IMR-90 (cell line): ENCODE results near the gene MYADML2. TPM values are rescaled to one million over a fixed set of nuclear protein-coding genes. Genes with fewer than 3 reads are reported as not detected.

Experiments used
- ATAC-seq: fragments of 200-7000 bp; cut with Tn5 transposase; 2 replicates; pipeline ENCODE4 v1.9.1; 2020; ENCODE audit warnings: low read depth, mild to moderate bottlenecking, moderate library complexity
- BruUV-seq: library from RNA; stranded (reverse); fragments of 400-500 nt; replicated peaks from 2 replicates; lab custom pipeline; 2021; lab: Mats Ljungman, UMichigan
- CTCF ChIA-PET: fragments of 300-600 bp; formaldehyde crosslinking; extraction: SDS; loops from one replicate; lab custom pipeline; 2021; ENCODE audit warnings: antibody characterized with exemption; lab: Yijun Ruan, JAX
- POLR2A ChIA-PET: fragments of 300-600 bp; sonication (Branson Sonifier 250); formaldehyde crosslinking; loops from one replicate; lab custom pipeline; 2022; ENCODE audit warnings: antibody characterized with exemption; ENCODE audit not compliant: unreplicated experiment; lab: Charles Lee
- DNase-seq: peaks from one replicate; pipeline ENCODE4 v3.0.0; 2013
- H2AFZ ChIP-seq: replicated peaks from 2 replicates; pipeline ENCODE3; 2013; ENCODE audit warnings: low read length, mild to moderate bottlenecking; ENCODE audit not compliant: poor library complexity
- H2AK5ac ChIP-seq: 2 replicates; pipeline ENCODE4 v1.6.1; 2013; ENCODE audit warnings: low read depth, low read length, inconsistent platforms
- H2AK9ac ChIP-seq: replicated peaks from 2 replicates; pipeline ENCODE3; 2013; ENCODE audit warnings: mild to moderate bottlenecking, low read depth, low read length, moderate library complexity; ENCODE audit not compliant: poor library complexity
- H2BK120ac ChIP-seq: 2 replicates; pipeline ENCODE4 v1.6.1; 2013; ENCODE audit warnings: low read depth, low read length, inconsistent platforms
- H2BK15ac ChIP-seq: 3 replicates; pipeline ENCODE4 v1.6.1; 2013; ENCODE audit warnings: low read depth, low read length, inconsistent platforms
- H2BK20ac ChIP-seq: 2 replicates; pipeline ENCODE4 v1.6.1; 2013; ENCODE audit warnings: low read depth, mild to moderate bottlenecking, inconsistent platforms, low read length, moderate library complexity
- H2BK5ac ChIP-seq: 2 replicates; pipeline ENCODE4 v1.6.1; 2013; ENCODE audit warnings: mild to moderate bottlenecking, low read depth, low read length, inconsistent platforms; ENCODE audit not compliant: poor library complexity, severe bottlenecking
- H3K14ac ChIP-seq: replicated peaks from 2 replicates; pipeline ENCODE4 v1.6.1; 2013; ENCODE audit warnings: low read depth, low read length, inconsistent platforms
- H3K18ac ChIP-seq: 2 replicates; pipeline ENCODE4 v1.6.1; 2013; ENCODE audit warnings: low read depth, low read length, control low read depth
- H3K23ac ChIP-seq: 2 replicates; pipeline ENCODE4 v1.6.1; 2013; ENCODE audit warnings: low read depth, low read length, inconsistent platforms
- H3K27ac ChIP-seq: 2 replicates; pipeline ENCODE4 v1.5.1; 2013; ENCODE audit warnings: mild to moderate bottlenecking, control low read depth, low read length; ENCODE audit not compliant: insufficient read depth
- H3K27me3 ChIP-seq: 2 replicates; pipeline ENCODE4 v1.6.1; 2013; ENCODE audit warnings: low read length; ENCODE audit not compliant: control insufficient read depth, insufficient read depth
- H3K36me3 ChIP-seq: 2 replicates; pipeline ENCODE4 v1.6.1; 2013; ENCODE audit warnings: low read length, mixed read lengths; ENCODE audit not compliant: control insufficient read depth, insufficient read depth
- H3K4ac ChIP-seq: 2 replicates; pipeline ENCODE4 v1.6.1; 2013; ENCODE audit warnings: low read depth, low read length, inconsistent platforms
- H3K4me1 ChIP-seq: 2 replicates; pipeline ENCODE4 v1.6.1; 2013; ENCODE audit warnings: low read length, mixed read lengths; ENCODE audit not compliant: control insufficient read depth, insufficient read depth
- H3K4me2 ChIP-seq: 2 replicates; pipeline ENCODE4 v1.6.1; 2013; ENCODE audit warnings: low read depth, mild to moderate bottlenecking, control low read depth, low read length, moderate library complexity
- H3K4me3 ChIP-seq: 2 replicates; pipeline ENCODE4 v1.5.1; 2013; ENCODE audit warnings: low read depth, mild to moderate bottlenecking, control low read depth, low read length, moderate library complexity; ENCODE audit not compliant: insufficient read depth
- H3K56ac ChIP-seq: 2 replicates; pipeline ENCODE4 v1.6.1; 2013; ENCODE audit warnings: low read length, inconsistent platforms; ENCODE audit not compliant: insufficient read depth; ENCODE audit errors: extremely low read depth
- H3K79me1 ChIP-seq, 2 experiments: 2 replicates each; pipeline ENCODE4 v1.6.1; 2013; ENCODE audit warnings: low read length in 2 of 2, inconsistent platforms in 1 of 2, low read depth in 1 of 2
- H3K9ac ChIP-seq: 2 replicates; pipeline ENCODE4 v1.6.1; 2013; ENCODE audit warnings: low read depth, low read length, control low read depth
- H3K9me1 ChIP-seq: 2 replicates; pipeline ENCODE4 v1.6.1; 2013; ENCODE audit warnings: low read length, inconsistent platforms; ENCODE audit not compliant: insufficient read depth
- H3K9me3 ChIP-seq: 2 replicates; pipeline ENCODE4 v1.6.1; 2013; ENCODE audit warnings: low read length; ENCODE audit not compliant: control insufficient read depth, insufficient read depth
- H4K20me1 ChIP-seq: 2 replicates; pipeline ENCODE4 v1.6.1; 2013; ENCODE audit warnings: low read length, inconsistent platforms; ENCODE audit not compliant: insufficient read depth
- H4K5ac ChIP-seq: 2 replicates; pipeline ENCODE4 v1.6.1; 2013; ENCODE audit warnings: mild to moderate bottlenecking, low read depth, low read length, control low read depth
- H4K8ac ChIP-seq, 2 experiments: 2 replicates each; pipeline ENCODE4 v1.6.1; 2013; ENCODE audit warnings: low read depth in 2 of 2, low read length in 2 of 2, control low read depth in 1 of 2, inconsistent platforms in 1 of 2
- H4K91ac ChIP-seq: 2 replicates; pipeline ENCODE4 v1.6.1; 2013; ENCODE audit warnings: low read depth, low read length, inconsistent platforms; ENCODE audit not compliant: insufficient read depth
- BHLHE40 ChIP-seq: fragments of 150-350 bp; IDR thresholded peaks from 2 replicates; pipeline ENCODE4 v1.6.1; 2016; ENCODE audit warnings: mild to moderate bottlenecking, low read depth, low read length
- CEBPB ChIP-seq: IDR thresholded peaks from 2 replicates; pipeline ENCODE4 v1.6.1; 2012; ENCODE audit warnings: low read depth, low read length, improper control_type of control experiment
- ELK1 ChIP-seq: fragments of 150-350 bp; IDR thresholded peaks from 2 replicates; pipeline ENCODE4 v1.6.1; 2016; ENCODE audit warnings: low read depth, mild to moderate bottlenecking, low read length, moderate library complexity, borderline replicate concordance
- FOS ChIP-seq: fragments of 150-350 bp; IDR thresholded peaks from 2 replicates; pipeline ENCODE4 v1.6.1; 2016; ENCODE audit warnings: low read depth, low read length
- MAFK ChIP-seq: IDR thresholded peaks from 2 replicates; pipeline ENCODE4 v1.6.1; 2012; ENCODE audit warnings: low read depth, low read length, improper control_type of control experiment
- MAZ ChIP-seq: IDR thresholded peaks from 2 replicates; pipeline ENCODE4 v1.6.1; 2012; ENCODE audit warnings: low read depth, mild to moderate bottlenecking, low read length, improper control_type of control experiment, moderate library complexity, borderline replicate concordance
- MXI1 ChIP-seq: IDR thresholded peaks from 2 replicates; pipeline ENCODE4 v1.6.1; 2012; ENCODE audit warnings: low read depth, mild to moderate bottlenecking, low read length, moderate library complexity, borderline replicate concordance
- NFE2L2 ChIP-seq: fragments of 150-350 bp; IDR thresholded peaks from 2 replicates; pipeline ENCODE4 v1.6.1; 2016; ENCODE audit warnings: low read depth, mild to moderate bottlenecking, low read length
- POLR2A ChIP-seq: IDR thresholded peaks from 2 replicates; pipeline ENCODE4 v1.6.1; 2012; ENCODE audit warnings: mild to moderate bottlenecking, low read depth, low read length
- RFX5 ChIP-seq: IDR thresholded peaks from 2 replicates; pipeline ENCODE4 v1.8.0; 2012; ENCODE audit warnings: low read depth, mild to moderate bottlenecking, low read length, moderate library complexity
- SMC3 ChIP-seq: fragments of 150-350 bp; IDR thresholded peaks from 2 replicates; pipeline ENCODE4 v1.6.1; 2016; ENCODE audit warnings: low read depth, mild to moderate bottlenecking, antibody characterized with exemption, low read length, moderate library complexity
- USF2 ChIP-seq: fragments of 150-350 bp; IDR thresholded peaks from 2 replicates; pipeline ENCODE4 v1.6.1; 2017; ENCODE audit warnings: mild to moderate bottlenecking, antibody characterized with exemption, low read length, low read depth
- WGBS, 2 experiments: methylation state at CpG; one replicate each; pipeline versions ENCODE4 v1.1.5 to v1.1.7; 2013; ENCODE audit warnings: missing lambda C conversion rate in 2 of 2; ENCODE audit not compliant: insufficient read length in 1 of 2; ENCODE audit errors: extremely low coverage in 2 of 2; 5-methylcytosine and 5-hydroxymethylcytosine counted together
- dilution Hi-C: fragments of 300-500 bp; cut with HindIII; formaldehyde crosslinking; loops from one replicate; pipeline ENCODE4 v1.14.3; 2018; ENCODE audit warnings: low sequenced_read_pairs; ENCODE audit not compliant: unreplicated experiment
- in situ Hi-C: fragments of 300-500 bp; cut with MboI; formaldehyde crosslinking; loops from 3 replicates; pipeline ENCODE4 v1.14.3; 2019; ENCODE audit warnings: low sequenced_read_pairs, inconsistent platforms, mixed read lengths
- intact Hi-C: fragments of 100-400 bp; cut with micrococcal nuclease; formaldehyde crosslinking; loops from 2 replicates; pipeline ENCODE4 v1.10.0; 2022
- polyA plus RNA-seq, 3 experiments: library from polyadenylated mRNA; depleted of rRNA; stranded (reverse); fragments of >200 nt; gene quantifications; 2 replicates each; pipeline ENCODE4 v1.2.3, GENCODE V29; 2012; ENCODE audit warnings: low replicate concordance in 1 of 3
- total RNA-seq: library from RNA; depleted of rRNA; stranded (reverse); fragments of >200 nt; gene quantifications from 2 replicates; pipeline ENCODE4 v1.2.3, GENCODE V29; 2012

Gene MYADML2
- total and polyA plus RNA-seq, 2 of the 4 experiments (the other 2 are of a cell fraction) = not detected

- TF ChIP-seq USF2 = no peak
- no peak for TF ChIP-seq RFX5
- TF ChIP-seq POLR2A = no peak
Observed at GRCh38 chr17:81920612-81921536, 26.2 kb downstream of the MYADML2 start (continued).

GRCh38 chr17:81918832-81919545 is 28.0 kb downstream of the MYADML2 start:
- CTCF ChIA-PET = no interaction called here
- Histone ChIP-seq H4K91ac (no peak overlapping the region), H3K14ac (no peak overlapping the region), H3K4me1 (peaks cover 25% of the 10 kb centered on the region), H3K18ac (no peak overlapping the region), H2BK15ac (no peak overlapping the region), H3K4me2 (no peak overlapping the region), H2AK5ac (no peak overlapping the region), H3K9ac (no peak overlapping the region), H3K9me1 (peaks cover 21% of the 10 kb centered on the region), H3K56ac (no peak overlapping the region), H4K8ac (no peak overlapping the region), H2BK5ac (no peak overlapping the region), H2BK20ac (no peak overlapping the region), H3K4me3 (no peak overlapping the region), H3K4ac (no peak overlapping the region), H2AK9ac (peak overlapping the region; percentile 33), H3K23ac (no peak overlapping the region), H2AFZ (no peak overlapping the region), H3K27me3 (no peaks in the 10 kb centered on the region), H3K79me1 (peaks cover 18 to 87% of the 10 kb centered on the region in 2 experiments), H2BK120ac (no peak overlapping the region), H3K27ac (no peak overlapping the region), H4K5ac (no peak overlapping the region), H4K20me1 (peaks cover 81% of the 10 kb centered on the region), H3K9me3 (no peaks in the 10 kb centered on the region), H3K36me3 (peaks cover 54% of the 10 kb centered on the region)
- in situ Hi-C loops = no loop called here
- dilution Hi-C loops = no loop called here
- POLR2A ChIA-PET = no interaction called here
- BruUV-seq = no TSS peak
- intact Hi-C loops = no loop called here
- WGBS, 2 experiments = 82% methylated on average over 3 of the region's 15 CpGs; no CpG with 5 or more reads in 1 of the 2 experiments
- DNase-seq (no peak), ATAC-seq (no peak)
- TF ChIP-seq NFE2L2 (no peak), SMC3 (no peak), RFX5 (no peak), ELK1 (no peak), MAFK (no peak), MXI1 (no peak), MAZ (no peak), FOS (no peak), CEBPB (no peak), POLR2A (no peak), BHLHE40 (no peak)
